HG03060 (cell line): ENCODE results near the gene RAPGEF2.
"Not testable (repeated sequence)": the region's sequence is repeated elsewhere in the genome, so short reads cannot be mapped to it uniquely, and the experiment has no call there.

Experiments
- ATAC-seq: cut with Tn5 transposase; IDR thresholded peaks from one replicate; pipeline ENCODE4 v1.9.1; 2021; ENCODE audit warnings: low read depth, moderate number of reproducible peaks; ENCODE audit not compliant: unreplicated experiment

The RAPGEF2 gene

DNA sequence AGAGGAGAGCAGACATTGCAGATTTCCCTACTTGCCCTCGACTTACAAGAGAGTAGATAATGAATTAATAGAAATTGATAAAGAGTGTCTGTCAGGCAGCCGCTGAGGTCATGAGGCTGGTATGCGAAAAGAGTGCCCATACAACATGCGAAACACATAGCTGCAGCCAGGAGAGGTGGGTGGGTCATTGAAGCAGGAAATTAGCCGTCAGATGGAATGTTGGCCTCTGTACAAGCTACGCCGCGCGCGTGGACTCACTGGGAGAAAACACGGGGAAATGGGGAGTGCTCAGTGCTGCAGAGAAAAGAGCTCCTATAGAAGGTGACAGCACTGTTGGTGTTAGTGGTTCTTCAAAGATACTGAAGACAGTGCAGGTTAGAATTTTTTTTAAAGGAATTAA, 125.1 kb downstream of the RAPGEF2 start:
- no peak for ATAC-seq

DNA sequence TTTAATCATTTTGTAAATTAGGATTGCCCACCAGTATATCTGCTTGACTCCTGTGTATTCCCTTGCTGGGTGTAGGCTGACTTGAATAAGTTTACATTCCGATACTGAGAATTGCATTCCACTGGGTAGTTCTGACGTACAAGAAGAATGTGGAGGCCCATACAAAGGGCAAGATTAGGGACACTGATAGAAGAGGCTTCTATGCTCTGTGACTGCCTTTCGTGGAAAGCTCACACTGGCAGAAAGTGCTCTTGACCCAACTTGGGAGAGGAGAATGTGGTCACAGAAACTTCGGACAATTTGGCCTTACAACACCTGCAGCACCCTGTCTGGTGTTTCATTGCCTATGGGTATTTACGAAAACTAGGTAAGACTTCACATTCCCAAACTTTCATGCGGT, 126.3 kb downstream of the RAPGEF2 start:
- no peak for ATAC-seq

DNA sequence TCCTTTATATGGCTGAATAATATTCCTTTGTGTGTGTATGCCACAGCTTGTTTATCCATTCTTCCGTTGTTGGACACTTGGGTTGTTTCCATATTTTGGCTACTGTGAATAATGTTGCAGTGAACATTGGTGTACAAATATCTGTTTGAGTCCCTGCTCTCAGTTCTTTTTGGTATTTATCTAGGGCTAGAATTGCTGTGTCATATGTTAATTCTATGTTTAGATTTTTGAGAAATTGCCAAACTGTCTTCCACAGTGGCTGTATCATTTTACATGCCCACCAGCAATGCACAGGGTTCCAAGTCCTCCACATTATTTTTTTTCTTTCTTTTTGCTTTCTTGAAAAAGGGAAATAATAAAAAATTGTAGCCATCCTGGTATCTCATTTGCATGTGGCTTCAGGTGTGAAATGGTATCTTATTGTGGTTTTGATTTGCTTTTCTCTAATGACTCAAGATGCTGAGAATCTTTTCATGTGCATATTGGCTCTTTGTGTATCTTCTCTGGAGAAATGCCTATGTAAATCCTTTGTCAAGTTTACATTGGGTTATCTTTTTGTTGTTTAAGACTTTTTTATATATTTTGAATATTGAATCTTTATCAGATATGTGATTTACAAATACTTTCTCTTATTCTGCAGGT, 129.7 kb downstream of the RAPGEF2 start:
- ATAC-seq: no peak

DNA sequence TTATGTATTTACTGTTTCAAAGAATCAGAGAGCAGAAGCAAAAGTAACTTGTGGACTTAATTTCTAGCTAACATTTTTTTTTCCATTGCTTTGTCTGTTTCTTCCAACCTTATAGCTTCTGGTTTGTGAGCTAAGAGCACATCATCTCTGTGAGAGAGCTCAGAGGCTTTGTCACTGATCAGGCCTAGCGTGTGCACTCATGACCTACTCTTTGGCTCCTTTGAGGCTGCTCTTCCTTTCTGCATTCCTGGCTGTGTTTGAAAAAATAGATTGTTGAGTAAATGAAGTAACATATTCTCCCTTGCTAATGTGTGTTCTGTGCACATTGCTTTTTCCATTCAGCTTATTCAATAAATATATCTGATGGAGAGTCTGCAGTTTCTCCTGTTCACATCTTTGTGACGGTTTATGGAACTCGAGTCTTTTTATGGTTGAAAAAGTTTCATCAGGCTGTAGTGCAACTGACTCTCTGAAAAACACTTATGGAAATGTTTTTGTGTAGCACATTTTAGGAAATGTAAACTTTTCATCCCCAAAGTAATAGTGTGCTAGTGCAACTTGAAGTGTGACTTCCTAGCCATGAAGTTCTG, 133.0 kb downstream of the RAPGEF2 start:
- no peak for ATAC-seq

DNA sequence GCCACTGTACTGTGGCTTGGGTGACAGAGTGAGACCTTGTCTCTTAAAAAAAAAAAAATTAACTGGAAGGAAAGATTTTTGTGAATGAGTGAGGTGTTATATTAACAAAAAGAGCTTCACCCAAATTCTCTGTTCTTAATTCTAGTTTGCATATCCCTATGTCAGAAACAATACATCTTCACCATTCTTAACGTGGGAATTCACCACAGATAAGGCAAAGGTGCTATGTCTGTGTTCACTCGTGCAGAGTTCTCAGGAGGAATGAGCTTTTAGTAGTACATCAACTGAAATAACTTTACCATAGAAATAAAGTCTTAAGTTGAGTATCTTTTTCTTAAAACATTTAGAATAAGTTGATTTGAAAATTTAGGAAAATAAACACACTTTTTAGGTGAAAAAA, 135.1 kb downstream of the RAPGEF2 start:
- ATAC-seq: no peak

DNA sequence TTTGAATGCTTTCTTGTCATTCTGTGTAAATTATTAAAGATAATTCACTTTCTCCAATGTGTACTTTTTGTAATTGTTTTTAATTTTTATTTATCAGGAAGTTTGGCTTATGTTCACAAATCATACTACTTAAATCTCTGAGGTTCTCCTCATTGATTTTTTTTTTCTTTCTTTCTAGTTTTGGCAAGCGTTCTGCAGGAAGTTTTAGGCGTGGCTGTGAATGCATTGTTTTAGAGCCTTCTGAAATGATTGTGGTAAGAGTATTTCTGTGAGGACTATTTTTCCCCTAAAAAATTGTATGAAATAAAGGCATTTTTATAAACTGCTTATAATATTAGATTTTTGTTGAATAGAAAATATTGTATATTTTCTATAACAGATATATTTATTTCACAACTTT, 135.8 kb downstream of the RAPGEF2 start:
- no peak for ATAC-seq

DNA sequence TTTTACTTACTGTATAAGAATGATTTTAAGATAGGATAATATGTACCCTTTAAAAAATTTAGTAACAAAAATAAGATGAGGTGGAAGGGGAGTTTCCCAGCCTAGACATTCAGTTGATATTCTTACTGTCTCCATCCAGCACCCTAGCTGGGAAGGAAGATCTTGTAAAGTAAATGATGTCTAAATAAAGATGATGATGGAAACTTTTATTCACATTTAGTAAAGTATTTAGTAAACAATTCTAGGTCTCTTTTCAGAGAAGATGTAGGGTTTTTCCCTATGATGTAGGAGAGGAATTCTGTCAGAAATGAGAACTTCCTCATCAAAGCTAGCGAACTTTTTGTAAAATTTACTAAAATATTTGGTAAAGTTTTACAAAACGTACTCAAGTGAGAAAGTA, 136.8 kb downstream of the RAPGEF2 start:
- ATAC-seq: no peak

DNA sequence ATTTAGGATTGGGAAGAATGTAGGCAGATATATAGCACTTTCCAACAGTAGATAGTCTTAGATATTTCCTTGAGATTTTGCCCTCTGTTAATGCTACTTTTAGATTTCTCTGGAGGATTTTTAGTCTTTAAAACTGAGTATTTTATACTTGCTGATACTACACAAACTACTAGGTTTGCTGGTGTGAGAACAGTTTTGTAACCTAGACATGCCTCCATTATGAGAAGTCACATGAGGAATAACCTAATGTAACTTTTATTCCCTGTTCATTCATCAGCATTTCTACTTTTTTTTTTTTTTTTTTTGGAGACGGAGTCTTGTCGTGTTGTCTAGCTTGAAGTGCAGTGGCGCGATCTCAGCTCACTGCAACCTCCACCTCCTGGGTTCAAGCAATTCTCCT, 137.2 kb downstream of the RAPGEF2 start:
- no peak for ATAC-seq

DNA sequence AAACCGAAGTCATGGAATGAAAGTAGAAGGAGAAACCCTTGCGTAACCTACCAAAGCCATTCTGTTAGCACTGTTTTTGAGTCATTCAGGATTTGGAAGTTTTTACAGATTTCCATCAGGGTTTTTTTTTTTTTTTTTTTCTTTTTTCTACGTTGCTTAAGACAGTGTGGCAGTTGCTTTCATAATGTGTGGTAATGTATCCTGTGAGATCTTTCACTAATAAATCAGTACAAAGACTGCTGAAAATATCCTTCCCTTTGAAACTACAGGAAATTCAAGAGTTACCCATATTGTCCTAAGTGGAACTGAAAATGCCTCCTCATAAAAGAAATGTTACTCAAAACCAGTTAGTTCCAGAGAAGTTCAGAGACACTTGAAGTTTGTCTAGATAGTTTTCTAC, 137.8 kb downstream of the RAPGEF2 start:
- no peak for ATAC-seq

DNA sequence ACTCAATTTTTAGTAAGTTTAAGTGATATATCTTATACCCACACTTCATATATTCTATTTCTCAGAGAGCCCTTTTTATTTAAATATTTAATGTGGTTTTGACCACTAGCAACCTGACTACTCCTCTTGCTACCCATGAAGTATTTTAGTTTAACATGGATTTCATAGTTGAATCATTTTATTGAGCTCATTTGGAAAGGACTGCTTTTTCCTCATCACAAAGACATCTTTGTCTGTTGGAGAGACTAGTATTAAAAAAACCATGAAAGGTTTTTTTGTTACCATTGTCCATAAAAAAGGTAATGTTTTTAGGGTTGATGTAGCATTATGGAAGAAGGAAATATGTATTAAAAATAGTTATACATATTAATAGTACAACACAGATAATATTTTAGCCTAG, 139.5 kb downstream of the RAPGEF2 start:
- no peak for ATAC-seq

DNA sequence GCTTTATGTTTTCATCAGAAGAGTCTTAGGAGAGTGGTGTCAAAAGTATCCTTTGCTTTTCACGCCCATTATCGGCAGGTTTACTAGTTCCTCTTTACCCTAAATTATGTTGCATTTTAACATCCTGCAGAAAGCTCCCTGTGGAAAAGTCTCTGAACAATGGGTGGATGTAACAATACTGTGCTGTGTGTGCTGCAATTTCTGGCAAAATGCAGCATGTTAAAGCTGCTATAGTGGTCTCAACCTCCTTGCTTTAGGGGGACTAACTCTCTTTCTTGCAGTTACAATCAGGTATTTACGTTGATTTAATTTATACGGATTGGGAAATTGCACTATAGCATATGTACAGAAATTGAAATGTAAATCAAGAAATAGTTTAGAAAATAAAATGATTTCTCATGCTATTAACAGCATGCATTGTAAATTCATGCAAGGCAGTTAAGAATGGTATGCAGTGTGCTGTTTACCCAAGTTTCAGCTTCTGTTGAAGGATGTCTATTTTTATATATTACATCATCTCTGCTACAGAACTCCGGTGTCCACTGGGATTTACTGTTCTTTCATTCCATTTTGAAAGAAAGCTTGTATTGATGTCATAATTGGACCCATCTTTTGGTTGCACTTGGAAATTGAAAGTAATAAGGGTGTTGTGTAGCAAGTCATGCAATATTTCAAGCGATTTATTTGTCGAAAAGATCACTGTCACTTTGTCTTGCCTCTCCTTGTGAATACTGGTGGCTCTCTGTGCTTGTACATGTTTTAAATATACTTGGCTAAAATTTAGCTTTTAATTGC, 145.7 kb downstream of the RAPGEF2 start:
- ATAC-seq: no peak

DNA sequence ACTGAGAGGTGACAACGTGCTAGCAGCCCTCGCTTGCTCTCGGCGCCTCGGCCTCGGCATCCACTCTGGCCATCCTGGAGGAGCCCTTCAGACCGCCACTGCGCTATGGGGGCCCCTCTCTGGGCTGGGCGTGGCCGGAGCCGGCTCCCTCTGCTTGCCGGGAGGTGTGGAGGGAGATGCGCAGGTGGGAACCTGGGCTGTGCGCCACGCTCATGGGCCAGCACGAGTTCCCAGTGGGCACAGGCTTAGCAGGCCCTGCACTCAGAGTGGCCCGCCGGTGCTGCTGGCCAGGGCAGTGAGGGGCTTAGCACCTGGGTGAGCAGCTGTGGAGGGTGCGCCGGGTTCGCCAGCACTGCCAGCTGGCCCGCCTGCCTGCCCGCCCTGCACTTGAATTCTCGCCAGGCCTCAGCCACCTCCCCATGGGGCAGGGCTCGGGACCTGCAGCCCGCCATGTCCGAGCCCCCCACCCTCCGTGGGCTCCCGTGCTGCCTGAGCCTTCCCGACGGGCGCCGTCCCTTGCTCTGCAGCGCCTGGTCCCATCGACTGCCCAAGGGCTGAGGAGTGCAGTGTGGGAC, 148.0 kb downstream of the RAPGEF2 start:
- no peak for ATAC-seq

DNA sequence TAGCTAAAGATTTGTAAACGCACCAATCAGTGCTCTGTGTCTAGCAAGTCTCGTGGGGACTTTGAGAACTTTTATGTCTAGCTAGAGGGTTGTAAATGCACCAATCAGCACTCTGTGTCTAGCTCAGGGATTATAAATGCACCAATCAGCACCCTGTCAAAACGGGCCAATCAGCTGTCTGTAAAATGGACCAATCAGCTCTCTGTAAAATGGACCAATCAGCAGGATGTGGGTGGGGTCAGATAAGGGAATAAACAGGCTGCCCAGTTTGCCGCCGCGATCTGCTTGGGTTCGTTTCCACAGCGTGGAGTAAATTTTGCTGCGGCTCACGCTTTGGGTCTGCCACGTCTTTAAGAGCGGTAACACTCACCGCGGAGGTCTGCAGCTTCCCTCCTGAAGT, 148.7 kb downstream of the RAPGEF2 start:
- not testable (repeated sequence) for ATAC-seq

DNA sequence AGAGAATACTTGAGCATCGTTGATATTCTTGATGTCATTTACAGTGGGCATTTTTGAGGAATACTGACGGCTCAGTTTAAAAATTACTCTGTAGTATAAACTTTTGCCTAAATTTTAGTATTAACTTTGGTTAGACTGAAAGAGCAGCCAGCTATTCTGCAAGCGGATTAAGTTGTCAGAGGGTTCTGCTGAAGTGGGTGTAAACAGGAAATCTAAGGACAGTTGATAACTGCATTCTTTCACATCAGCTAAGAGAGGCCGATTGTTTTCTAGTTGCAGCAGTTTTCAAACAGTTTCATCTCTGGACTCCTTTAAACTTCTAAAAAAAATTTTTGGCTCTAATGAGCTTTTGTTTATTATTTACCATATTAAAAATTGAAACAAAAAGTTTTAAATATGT, 149.6 kb downstream of the RAPGEF2 start:
- no peak for ATAC-seq

DNA sequence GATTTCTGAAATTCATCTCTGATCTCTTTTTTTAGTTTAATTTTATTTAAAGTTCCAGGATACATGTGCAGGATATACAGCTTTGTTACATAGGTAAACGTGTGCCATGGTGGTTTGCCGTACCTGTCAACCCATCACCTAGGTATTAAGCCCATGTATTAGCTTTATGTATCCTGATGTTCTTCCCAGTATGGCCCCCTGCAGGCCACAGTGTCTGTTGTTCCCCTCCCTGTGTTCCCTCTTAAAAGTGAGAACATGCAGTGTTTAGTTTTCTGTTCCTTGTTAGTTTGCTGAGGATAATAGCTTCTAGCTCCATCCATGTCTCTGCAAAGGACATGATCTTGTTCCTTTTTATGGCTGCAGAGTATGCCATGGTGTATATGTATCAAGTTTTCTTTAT, 153.2 kb downstream of the RAPGEF2 start:
- ATAC-seq: no peak

DNA sequence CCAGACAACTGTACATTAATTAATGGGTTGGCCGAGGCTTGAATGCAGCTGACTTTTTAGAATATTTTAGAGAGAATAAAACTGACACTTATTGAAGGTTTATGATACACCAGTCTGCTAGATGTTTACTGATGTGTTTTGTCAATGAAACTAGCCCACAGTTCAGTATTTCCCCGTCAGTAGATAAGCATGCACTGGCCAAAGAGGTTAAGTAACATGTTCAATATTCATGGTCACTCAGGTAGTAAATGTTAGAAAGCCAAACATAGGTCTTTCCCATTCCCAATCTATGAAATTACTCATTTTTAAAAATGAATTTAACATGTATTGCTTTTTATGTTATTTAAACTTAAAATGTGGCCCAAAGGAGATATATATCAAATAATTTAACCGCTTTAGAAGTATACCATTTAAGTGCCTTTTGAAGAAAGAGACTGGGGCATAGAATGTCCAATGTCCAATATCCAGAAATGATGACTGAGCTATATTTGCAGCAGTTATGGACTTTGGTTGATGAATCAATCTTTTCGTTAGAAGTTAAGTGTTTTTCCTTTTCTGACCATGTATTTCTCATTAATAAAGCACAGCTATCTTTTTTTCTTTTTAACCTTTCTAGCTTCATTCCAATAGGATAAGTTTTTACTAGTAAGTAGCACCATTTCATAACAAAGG, 156.1 kb downstream of the RAPGEF2 start:
- no peak for ATAC-seq

DNA sequence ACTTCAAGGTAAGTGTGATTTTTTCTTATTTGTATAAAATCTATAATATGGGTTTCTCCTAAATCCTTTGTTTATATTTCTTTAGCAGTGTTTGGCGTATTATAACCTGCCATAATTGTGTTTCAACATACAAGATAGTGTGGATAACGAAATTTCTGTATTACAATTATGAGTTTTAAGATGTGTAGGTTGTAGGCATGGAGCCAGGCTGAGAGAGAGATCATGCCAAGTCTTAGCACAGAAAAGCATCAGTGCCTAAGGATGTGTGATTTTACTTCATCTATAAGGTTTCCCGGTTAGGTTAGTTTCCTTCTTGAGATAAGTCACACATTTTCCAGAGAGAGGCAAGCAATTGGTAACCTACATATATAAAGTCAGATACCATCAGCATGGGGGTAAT, 161.2 kb downstream of the RAPGEF2 start:
- no peak for ATAC-seq

DNA sequence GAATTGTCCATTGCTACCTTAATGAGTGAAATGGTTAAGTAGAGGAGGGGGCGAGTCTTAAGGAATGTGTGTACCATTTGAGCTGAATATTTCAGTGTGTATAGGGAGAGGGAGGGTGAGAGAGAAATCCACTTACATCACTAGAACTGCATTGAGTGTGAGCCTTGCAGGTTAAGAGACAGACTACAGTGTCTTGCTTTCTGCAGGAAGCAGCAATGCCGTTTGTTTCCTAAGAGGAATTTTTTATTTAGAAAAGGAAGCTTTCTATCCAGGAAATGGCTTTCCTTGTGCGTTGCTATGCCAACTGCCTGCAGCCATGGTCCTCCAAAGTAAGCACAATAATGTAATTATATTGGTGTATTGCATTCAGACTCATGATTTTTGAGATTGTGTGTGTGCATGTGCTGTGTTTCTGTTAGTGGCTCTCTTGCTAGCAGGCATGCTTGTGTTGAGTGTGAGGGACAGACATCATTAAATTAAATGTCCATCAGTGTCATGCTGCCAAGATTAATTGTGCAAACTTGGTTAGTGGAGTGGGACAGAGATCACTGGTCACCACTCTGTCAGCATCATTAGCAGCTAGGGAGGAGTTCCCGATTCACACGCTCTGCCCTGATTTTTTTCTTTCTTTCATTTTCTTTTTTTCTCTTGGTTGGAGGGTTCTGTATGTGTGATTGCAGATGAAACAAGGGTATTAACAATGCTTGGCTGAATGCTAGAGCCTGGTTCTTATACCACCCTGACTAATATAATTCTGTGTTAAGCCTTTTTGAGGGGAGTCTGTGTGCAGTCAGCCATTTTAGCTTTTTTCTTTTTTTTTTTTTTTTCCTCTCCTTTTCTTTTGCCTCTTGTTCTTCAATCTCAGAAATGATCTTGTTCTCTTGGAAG, 164.3 kb downstream of the RAPGEF2 start:
- no peak for ATAC-seq

DNA sequence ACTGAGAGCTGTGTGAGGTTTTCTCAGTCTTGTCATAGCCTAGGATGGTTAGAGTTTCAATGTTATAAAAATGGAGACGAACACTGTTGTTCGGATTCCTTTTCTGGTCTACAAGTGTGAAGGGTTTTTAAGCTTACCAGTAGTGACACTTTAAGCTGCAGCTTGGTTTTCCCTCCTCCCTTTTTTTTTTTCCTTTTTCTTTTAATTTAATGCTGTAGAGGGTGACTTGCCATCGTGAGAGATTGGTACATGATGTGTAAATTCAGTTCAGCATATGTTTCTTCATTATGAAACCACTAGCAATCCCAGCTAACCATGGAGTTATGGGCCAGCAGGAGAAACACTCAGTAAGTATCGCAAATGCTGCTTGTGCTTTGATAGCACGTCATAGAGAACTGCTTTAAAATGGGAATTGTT, 165.0 kb downstream of the RAPGEF2 start:
- ATAC-seq: no peak

DNA sequence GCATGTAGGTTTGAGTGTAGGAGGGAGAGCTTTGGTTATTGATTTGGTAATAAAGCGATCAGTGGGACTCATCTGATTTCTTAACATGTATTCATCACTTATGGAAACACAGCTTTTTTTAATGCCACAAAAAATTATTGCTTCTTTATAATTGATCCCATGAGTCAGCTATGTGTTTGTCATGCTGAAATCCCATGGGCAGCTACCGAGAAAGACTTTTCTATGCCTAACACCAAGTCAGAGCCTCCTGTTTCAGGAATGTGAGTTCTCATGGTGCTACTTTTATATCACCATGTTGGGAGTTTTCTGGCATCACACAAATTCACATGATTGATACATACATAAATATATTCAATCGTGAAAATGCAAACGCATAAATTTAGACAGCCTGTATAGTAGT, 165.7 kb downstream of the RAPGEF2 start:
- ATAC-seq: no peak
